Common myeloid progenitor, CD34-positive (primary cell): ENCODE data around the gene FGD2.

Experiments
- CTCF ChIA-PET: fragments of 350-600 bp; sonication (Branson Sonifier 250); formaldehyde crosslinking; loops from one replicate; lab custom pipeline; 2021; ENCODE audit warnings: antibody characterized with exemption; lab: Charles Lee
- POLR2A ChIA-PET: fragments of 350-600 bp; sonication (Branson Sonifier 250); formaldehyde crosslinking; loops from one replicate; lab custom pipeline; 2021; ENCODE audit warnings: antibody characterized with exemption; lab: Charles Lee
- DNase-seq, 3 donors: peaks; one replicate each; pipeline versions ENCODE4 v3.0.0 to v3.0.0-alpha.2; 2013
- H3K27ac ChIP-seq, 2 experiments: 1 replicate in 1 of 2; 2 replicates in 1 of 2; pipeline ENCODE4 v1.7.0; 2013; ENCODE audit warnings: inconsistent platforms in 2 of 2, low read length in 2 of 2, mild to moderate bottlenecking in 2 of 2, low read depth in 1 of 2, moderate library complexity in 1 of 2; ENCODE audit not compliant: severe bottlenecking in 2 of 2, insufficient read depth in 1 of 2, poor library complexity in 1 of 2
- H3K27me3 ChIP-seq, 5 experiments: replicated peaks in 2 of 5; 1 replicate in 3 of 5; 2 replicates in 2 of 5; pipeline versions ENCODE4 v1.6.1 to v1.7.0; 2013; ENCODE audit warnings: low read length in 4 of 5, mild to moderate bottlenecking in 2 of 5, moderate library complexity in 2 of 5, inconsistent platforms in 1 of 5; ENCODE audit not compliant: insufficient read depth in 5 of 5, control insufficient read depth in 4 of 5
- H3K36me3 ChIP-seq, 4 experiments: 1 replicate in 2 of 4; 2 replicates in 2 of 4; pipeline versions ENCODE4 v1.6.1 to v1.7.0; 2013; ENCODE audit warnings: low read length in 3 of 4, control low read depth in 1 of 4, mild to moderate bottlenecking in 1 of 4; ENCODE audit not compliant: control insufficient read depth in 4 of 4, insufficient read depth in 4 of 4
- H3K4me1 ChIP-seq, 4 experiments: 1 replicate in 3 of 4; 2 replicates in 1 of 4; pipeline versions ENCODE4 v1.6.1 to v1.7.1; 2013; ENCODE audit warnings: low read length in 3 of 4, mild to moderate bottlenecking in 3 of 4, control low read depth in 1 of 4, inconsistent platforms in 1 of 4, moderate library complexity in 1 of 4; ENCODE audit not compliant: control insufficient read depth in 4 of 4, insufficient read depth in 4 of 4; ENCODE audit errors: control extremely low read depth in 1 of 4
- H3K4me3 ChIP-seq, 7 experiments: 1 replicate in 4 of 7; 2 replicates in 3 of 7; pipeline versions ENCODE4 v1.5.1 to v1.7.0; 2013; ENCODE audit warnings: mild to moderate bottlenecking in 7 of 7, low read length in 6 of 7, moderate library complexity in 6 of 7, inconsistent platforms in 2 of 7, low read depth in 2 of 7, control low read depth in 1 of 7; ENCODE audit not compliant: insufficient read depth in 4 of 7, control insufficient read depth in 1 of 7; ENCODE audit errors: extremely low read depth in 1 of 7
- H3K9me3 ChIP-seq, 5 experiments: 1 replicate in 4 of 5; 2 replicates in 1 of 5; pipeline versions ENCODE4 v1.6.1 to v1.7.1; 2013; ENCODE audit warnings: low read length in 4 of 5, mild to moderate bottlenecking in 2 of 5, inconsistent platforms in 1 of 5, low read depth in 1 of 5, moderate library complexity in 1 of 5; ENCODE audit not compliant: control insufficient read depth in 4 of 5, insufficient read depth in 2 of 5; ENCODE audit errors: control extremely low read depth in 1 of 5
- WGBS: methylation state at CpG from one replicate; pipeline ENCODE4 v1.1.5; 2013; ENCODE audit not compliant: insufficient coverage; 5-methylcytosine and 5-hydroxymethylcytosine counted together

The FGD2 gene

GRCh38 chr6:37011656-37012378 is 6.4 kb downstream of the FGD2 start:
- Histone ChIP-seq H3K9me3 (no peaks in the 10 kb centered on the region), H3K4me3 (no peak overlapping the region), H3K36me3 (no peaks in the 10 kb centered on the region), H3K27ac (no peak overlapping the region), H3K4me1 (peaks cover 6 to 26% (median 11%) of the 10 kb centered on the region in 4 experiments), H3K27me3 (no peaks in the 10 kb centered on the region)
- DNase-seq: no peak
- WGBS: 100% methylated on average over 5 of the region's 11 CpGs
- CTCF ChIA-PET: interaction anchor here (1.0 kb wide), 1 partner anchor 26 kb away, joined by 3 read pairs; the partner anchor contains the start of gene MTCH1
- POLR2A ChIA-PET: interaction anchor here (0.5 kb wide), 1 partner anchor 198 kb away, joined by 3 read pairs; no protein-coding TSS in a partner anchor

DNA sequence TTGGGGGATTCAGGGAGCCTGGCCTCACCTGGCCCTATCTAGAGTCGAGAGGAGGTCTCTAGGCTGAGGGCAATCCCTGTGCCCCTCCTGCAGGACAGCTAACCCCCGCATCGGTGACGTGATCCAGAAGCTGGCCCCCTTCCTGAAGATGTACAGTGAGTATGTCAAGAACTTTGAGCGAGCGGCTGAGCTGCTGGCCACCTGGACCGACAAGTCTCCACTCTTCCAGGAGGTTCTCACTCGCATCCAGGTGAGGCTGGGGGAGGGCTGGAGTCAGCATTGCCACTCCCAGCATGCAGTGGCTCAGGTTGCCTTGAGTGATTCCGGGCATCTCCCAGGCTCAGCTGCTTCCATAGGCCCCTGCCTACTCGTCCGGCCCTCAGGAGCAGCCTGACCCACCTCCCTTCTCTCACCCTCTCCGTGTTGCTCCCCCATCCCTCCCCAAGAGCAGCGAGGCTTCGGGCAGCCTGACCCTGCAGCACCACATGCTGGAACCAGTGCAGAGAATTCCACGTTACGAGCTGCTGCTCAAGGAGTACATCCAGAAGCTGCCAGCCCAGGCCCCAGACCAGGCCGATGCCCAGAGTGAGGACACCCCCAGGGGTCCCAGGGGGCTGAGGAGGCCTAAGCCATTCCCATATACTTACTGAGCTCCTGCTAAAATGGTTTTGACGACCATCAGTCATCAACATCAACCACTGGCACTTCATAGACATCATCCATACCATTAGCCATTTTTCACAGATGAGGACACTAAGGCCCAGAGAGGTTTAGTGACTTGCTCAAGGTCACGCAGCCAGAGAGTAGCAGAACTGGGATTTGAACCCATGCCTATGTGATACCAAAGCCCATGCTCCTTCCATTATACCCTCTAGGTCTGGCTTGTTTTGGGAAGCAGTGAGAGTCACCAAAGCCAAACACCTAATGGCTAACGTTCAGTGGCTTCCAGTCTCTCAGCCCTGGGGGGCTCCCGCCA is 8.3 kb downstream of the FGD2 start:
- no peak for DNase-seq
- Histone ChIP-seq H3K4me1 (peaks cover 2 to 17% (median 3%) of the 10 kb centered on the region in 4 experiments), H3K9me3 (no peaks in the 10 kb centered on the region), H3K27ac (no peak overlapping the region), H3K36me3 (no peaks in the 10 kb centered on the region), H3K4me3 (no peak overlapping the region), H3K27me3 (no peaks in the 10 kb centered on the region)
- POLR2A ChIA-PET: no interaction called here
- CTCF ChIA-PET: interaction anchor here (0.9 to 22.2 kb wide), 2 partner anchors 190 to 247 kb away, joined by 3 to 618 read pairs; no protein-coding TSS in a partner anchor
- WGBS: 97% methylated on average over 20 of the region's 21 CpGs

DNA sequence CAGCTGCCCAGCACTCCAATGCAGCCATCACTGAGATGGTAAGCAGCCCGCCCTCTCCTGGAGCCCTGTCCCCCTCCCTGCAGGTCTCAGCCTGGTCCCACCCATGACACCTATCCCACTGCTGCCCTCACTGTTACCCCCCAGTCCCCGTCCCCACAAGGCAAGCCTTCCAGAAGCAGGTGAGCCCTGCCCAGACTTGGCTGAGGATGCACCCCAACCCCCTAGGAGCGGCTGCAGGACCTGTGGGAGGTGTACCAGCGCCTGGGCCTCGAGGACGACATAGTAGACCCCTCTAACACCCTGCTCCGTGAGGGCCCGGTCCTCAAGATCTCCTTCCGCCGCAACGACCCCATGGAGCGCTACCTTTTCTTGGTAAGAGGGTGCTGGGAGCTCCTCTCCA is 9.2 kb downstream of the FGD2 start:
- POLR2A ChIA-PET: interaction anchor here (0.6 kb wide), 1 partner anchor 28 kb away, joined by 4 read pairs; no protein-coding TSS in a partner anchor
- Histone ChIP-seq H3K27me3 (no peaks in the 10 kb centered on the region), H3K4me1 (peaks cover 3 to 17% (median 7%) of the 10 kb centered on the region in 4 experiments), H3K9me3 (no peaks in the 10 kb centered on the region), H3K4me3 (no peak overlapping the region), H3K27ac (no peak overlapping the region), H3K36me3 (no peaks in the 10 kb centered on the region)
- CTCF ChIA-PET: interaction anchor here (5.3 to 22.2 kb wide), 3 partner anchors 160 to 248 kb away, joined by 79 to 618 read pairs (median 436); partner anchors contain the start of gene PIM1
- no peak for DNase-seq
- 98% methylated on average over 9 of the region's 12 CpGs for WGBS

- H3K4me1 ChIP-seq: peaks cover 3 to 17% (median 7%) of the 10 kb centered on the region in 4 experiments
- H3K27ac ChIP-seq: no peak overlapping the region
- no peaks in the 10 kb centered on the region for H3K27me3 ChIP-seq
- no peak overlapping the region for H3K4me3 ChIP-seq
- 100% methylated on average over 6 of the region's 9 CpGs for WGBS
- DNase-seq: no peak
- POLR2A ChIA-PET: interaction anchor here (0.6 to 1.1 kb wide), 2 partner anchors 29 to 33 kb away, joined by 3 to 4 read pairs; no protein-coding TSS in a partner anchor
- H3K9me3 ChIP-seq: no peaks in the 10 kb centered on the region
- CTCF ChIA-PET: interaction anchor here (0.8 to 22.2 kb wide), 9 partner anchors 8 to 249 kb away, joined by 3 to 618 read pairs (median 57); partner anchors contain the start of genes C6orf89, FGD2 and PIM1
- H3K36me3 ChIP-seq: no peaks in the 10 kb centered on the region
These were observed 10.1 kb downstream of the FGD2 start for GRCh38 chr6:37015532-37015931.

DNA sequence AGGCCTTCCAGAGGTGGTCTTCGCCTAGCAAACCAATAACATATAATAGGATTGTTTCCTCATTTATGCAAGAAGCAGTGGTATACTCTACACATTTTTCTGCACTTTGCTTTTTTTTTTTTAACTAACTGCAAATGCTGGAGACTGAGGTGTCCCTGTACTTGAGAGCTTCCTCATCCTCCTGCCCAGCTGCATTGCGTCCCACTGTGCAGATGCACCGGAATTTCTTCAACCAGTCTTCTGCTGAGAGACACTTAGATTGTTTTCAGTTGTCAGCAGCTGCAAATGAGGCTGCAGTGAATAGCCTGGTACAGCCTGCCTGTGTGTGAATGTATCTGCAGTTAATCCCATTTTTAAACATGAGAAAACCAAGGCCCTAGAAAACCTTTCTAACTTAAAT is 11.5 kb downstream of the FGD2 start:
- Histone ChIP-seq H3K27me3 (no peaks in the 10 kb centered on the region), H3K4me3 (no peak overlapping the region), H3K27ac (no peak overlapping the region), H3K9me3 (no peaks in the 10 kb centered on the region), H3K4me1 (peaks cover 3 to 26% (median 8%) of the 10 kb centered on the region in 4 experiments), H3K36me3 (no peaks in the 10 kb centered on the region)
- ChIA-PET POLR2A (no interaction called here), CTCF (interaction anchor here (1.0 to 22.2 kb wide), 19 partner anchors 10 to 269 kb away, joined by 3 to 618 read pairs (median 11); partner anchors contain the start of genes C6orf89, FGD2, MTCH1 and PI16)
- WGBS: 94% methylated on average over 3 of the region's 3 CpGs
- no peak for DNase-seq

- Histone ChIP-seq H3K36me3 (no peaks in the 10 kb centered on the region), H3K4me3 (no peak overlapping the region), H3K4me1 (peaks cover 3 to 33% (median 10%) of the 10 kb centered on the region in 4 experiments), H3K9me3 (no peaks in the 10 kb centered on the region), H3K27ac (no peak overlapping the region), H3K27me3 (no peaks in the 10 kb centered on the region)
- 81% methylated on average over 5 of the region's 5 CpGs for WGBS
- ChIA-PET POLR2A (no interaction called here), CTCF (interaction anchor here (0.6 to 22.2 kb wide), 58 partner anchors 8 to 296 kb away, joined by 3 to 618 read pairs (median 5); partner anchors contain the start of genes C6orf89, FGD2, MTCH1 and PI16)
- no peak for DNase-seq
These were observed 12.2 kb downstream of the FGD2 start for GRCh38 chr6:37017606-37018197.
